Right atrium auricular region (tissue), 2 donors: ENCODE results near the gene C16orf74. TPM values are rescaled to one million over a fixed set of nuclear protein-coding genes. Genes with fewer than 3 reads are reported as not detected.
A peak's percentile ranks its signal among the peaks of the same experiment; 100 is the strongest.

ENCODE experiments used
- DNase-seq: peaks from one replicate; pipeline ENCODE4 v3.0.0-alpha.2; 2019; ENCODE audit warnings: low spot score
- H3K27ac ChIP-seq, 2 donors: fragments of 200-600 bp; sonication (generic); 1 replicate in 1 of 2; 2 replicates in 1 of 2; pipeline ENCODE4 v1.5.1; 2016 to 2019
- H3K27me3 ChIP-seq, 2 donors: fragments of 200-600 bp; sonication (generic); one replicate each; pipeline versions ENCODE4 v1.5.1 to v1.6.0; 2017 to 2019
- H3K36me3 ChIP-seq: fragments of 200-600 bp; sonication (generic); one replicate; pipeline ENCODE4 v1.5.1; 2016
- H3K4me1 ChIP-seq, 2 donors: fragments of 200-600 bp; sonication (generic); one replicate each; pipeline versions ENCODE4 v1.5.1 to v1.6.0; 2017 to 2019
- H3K4me3 ChIP-seq, 2 donors: fragments of 200-600 bp; sonication (generic); 1 replicate in 1 of 2; 2 replicates in 1 of 2; pipeline ENCODE4 v1.5.1; 2017 to 2019; ENCODE audit warnings: mild to moderate bottlenecking in 1 of 2, moderate library complexity in 1 of 2
- H3K9me3 ChIP-seq, 2 donors: fragments of 200-600 bp; sonication (generic); one replicate each; pipeline ENCODE4 v1.5.1; 2019
- total RNA-seq, 2 donors: library from RNA; depleted of rRNA; stranded (reverse); fragments of >200 nt; gene quantifications; one replicate each; pipeline ENCODE4 v1.1.0, GENCODE V29; 2016
- TF ChIP-seq, protein P1 (sequence below), 2 donors: fragments of 200-600 bp; sonication (generic); IDR thresholded peaks; one replicate each; pipeline ENCODE4 v1.5.1; 2019; ENCODE audit warnings: antibody characterized with exemption in 2 of 2

The C16orf74 gene
- total RNA-seq, 2 donors from 2014 or later = 0.79 to 1.4 TPM

DNA sequence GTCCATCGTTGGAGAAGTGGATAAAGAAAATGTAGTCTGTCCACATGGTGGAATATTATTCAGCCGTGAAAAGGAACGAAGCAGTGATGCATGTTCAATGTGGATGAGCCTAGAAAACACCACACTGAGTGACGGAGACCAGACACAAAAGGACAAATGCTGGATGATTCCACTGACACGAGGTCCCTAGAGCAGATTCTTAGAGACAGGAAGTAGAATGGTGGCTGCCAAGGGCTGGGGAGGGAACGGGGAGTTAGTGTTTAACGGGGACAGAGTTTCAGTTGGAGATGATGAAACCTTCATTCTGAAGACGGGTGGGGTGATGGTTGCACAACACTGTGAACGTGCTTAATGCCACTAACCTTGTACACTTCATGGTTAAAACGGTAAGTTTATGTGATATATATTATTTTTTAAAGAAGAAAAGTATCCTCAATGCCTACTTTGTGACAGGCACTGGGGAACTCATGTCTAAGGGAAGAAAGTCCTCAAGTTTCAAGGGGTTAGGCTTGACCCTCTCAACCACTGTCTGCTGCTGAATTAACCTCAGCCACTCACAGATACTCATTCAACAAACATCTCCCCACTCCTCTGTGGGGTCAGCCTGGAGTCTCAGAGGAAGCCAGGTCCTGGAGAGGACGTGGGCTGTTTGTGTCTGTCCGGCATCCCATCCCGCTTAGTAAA lies 17.6 kb downstream of the C16orf74 start:
- Histone ChIP-seq H3K27ac (no peak overlapping the region), H3K9me3 (no peaks in the 10 kb centered on the region), H3K4me3 (no peak overlapping the region), H3K36me3 (no peaks in the 10 kb centered on the region), H3K4me1 (no peaks in the 10 kb centered on the region), H3K27me3 (no peaks in the 10 kb centered on the region)
- TF ChIP-seq, protein P1, sequence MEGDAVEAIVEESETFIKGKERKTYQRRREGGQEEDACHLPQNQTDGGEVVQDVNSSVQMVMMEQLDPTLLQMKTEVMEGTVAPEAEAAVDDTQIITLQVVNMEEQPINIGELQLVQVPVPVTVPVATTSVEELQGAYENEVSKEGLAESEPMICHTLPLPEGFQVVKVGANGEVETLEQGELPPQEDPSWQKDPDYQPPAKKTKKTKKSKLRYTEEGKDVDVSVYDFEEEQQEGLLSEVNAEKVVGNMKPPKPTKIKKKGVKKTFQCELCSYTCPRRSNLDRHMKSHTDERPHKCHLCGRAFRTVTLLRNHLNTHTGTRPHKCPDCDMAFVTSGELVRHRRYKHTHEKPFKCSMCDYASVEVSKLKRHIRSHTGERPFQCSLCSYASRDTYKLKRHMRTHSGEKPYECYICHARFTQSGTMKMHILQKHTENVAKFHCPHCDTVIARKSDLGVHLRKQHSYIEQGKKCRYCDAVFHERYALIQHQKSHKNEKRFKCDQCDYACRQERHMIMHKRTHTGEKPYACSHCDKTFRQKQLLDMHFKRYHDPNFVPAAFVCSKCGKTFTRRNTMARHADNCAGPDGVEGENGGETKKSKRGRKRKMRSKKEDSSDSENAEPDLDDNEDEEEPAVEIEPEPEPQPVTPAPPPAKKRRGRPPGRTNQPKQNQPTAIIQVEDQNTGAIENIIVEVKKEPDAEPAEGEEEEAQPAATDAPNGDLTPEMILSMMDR (IDR thresholded peaks at IDR 0.05) = no peak
- peak; percentile 62 for DNase-seq

DNA sequence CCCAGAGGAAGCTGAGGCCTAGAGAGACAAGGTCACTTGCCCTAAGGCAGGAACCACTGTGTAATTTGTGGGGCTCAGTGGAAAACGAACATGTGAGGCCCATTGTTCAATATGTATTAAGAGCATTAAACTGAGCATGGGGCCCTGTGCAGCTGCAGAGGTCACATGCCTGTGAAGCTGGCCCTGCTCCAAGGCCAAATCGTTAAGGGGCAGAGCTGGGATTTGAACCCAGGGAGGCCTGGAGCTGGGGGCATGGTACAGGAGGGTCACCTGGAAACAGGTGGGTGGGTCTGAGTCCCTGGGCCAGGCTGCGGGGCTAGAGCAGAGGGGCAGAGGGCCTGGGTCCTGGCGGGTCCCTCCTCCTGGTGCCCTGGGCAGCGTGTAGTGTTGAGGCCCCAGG lies 19.7 kb downstream of the C16orf74 start:
- no peaks in the 10 kb centered on the region for H3K27me3 ChIP-seq
- no peak for DNase-seq
- no peak overlapping the region for H3K27ac ChIP-seq
- no peaks in the 10 kb centered on the region for H3K4me1 ChIP-seq
- TF ChIP-seq, protein P1 (IDR thresholded peaks at IDR 0.05) = no peak
- no peaks in the 10 kb centered on the region for H3K36me3 ChIP-seq
- no peaks in the 10 kb centered on the region for H3K9me3 ChIP-seq
- no peak overlapping the region for H3K4me3 ChIP-seq

DNA sequence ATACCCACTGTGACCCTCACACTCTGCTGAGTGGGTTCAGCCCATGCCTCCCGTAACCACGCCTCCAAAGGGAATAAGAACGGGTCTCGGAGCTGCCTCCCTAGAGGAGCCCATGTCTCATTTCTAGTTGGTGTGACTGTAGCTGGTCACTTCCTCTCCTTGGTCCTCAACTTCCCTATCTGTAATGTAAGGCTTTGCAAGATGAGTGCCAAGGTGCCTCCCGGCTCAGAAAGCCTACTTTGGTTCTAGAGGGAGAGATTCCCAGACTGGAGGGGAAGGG lies 20.8 kb downstream of the C16orf74 start:
- H3K4me3 ChIP-seq = no peak overlapping the region
- no peaks in the 10 kb centered on the region for H3K9me3 ChIP-seq
- H3K27ac ChIP-seq = no peak overlapping the region
- H3K4me1 ChIP-seq = no peaks in the 10 kb centered on the region
- no peaks in the 10 kb centered on the region for H3K36me3 ChIP-seq
- DNase-seq = no peak
- TF ChIP-seq, protein P1 (IDR thresholded peaks at IDR 0.05) = no peak
- H3K27me3 ChIP-seq = no peaks in the 10 kb centered on the region

DNA sequence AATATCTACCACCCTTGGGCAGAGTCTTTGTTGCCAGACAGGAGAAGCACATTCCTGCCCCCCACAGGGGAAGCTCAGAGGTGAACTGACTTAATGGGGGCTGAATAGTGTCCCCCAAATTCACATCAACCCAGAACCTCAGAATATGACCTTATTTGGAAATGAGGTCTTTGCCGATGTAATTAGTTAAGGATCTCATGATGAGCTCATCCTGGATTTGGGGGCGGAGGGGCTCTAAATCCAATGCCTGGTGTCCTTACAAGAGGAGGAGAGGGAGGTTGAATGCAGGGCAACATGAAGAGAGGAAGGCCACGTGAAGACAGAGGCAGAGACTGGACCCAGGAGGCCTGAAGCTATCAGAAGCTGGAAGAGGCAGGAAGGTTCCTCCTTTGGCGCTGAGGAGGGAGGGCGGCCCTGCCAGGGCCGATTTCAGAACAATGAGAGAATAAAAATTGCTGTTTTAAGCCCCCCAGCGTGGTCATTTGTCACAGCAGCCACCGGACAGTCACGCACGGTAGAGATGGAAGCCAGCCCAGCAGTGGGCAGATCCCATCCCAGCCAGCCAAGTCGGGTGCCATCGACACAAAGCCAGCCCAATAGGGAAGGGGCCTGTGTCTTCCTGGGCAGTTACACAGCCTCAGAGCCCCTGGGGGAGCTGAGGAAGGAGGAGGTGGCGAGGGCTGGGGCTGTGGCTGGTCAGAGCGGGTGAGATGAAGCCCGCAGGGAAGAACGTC lies 21.3 kb downstream of the C16orf74 start:
- Histone ChIP-seq H3K27ac (no peak overlapping the region), H3K27me3 (no peaks in the 10 kb centered on the region), H3K4me3 (no peak overlapping the region), H3K4me1 (no peaks in the 10 kb centered on the region), H3K9me3 (no peaks in the 10 kb centered on the region), H3K36me3 (no peaks in the 10 kb centered on the region)
- TF ChIP-seq, protein P1 (IDR thresholded peaks at IDR 0.05) = no peak
- DNase-seq = no peak

DNA sequence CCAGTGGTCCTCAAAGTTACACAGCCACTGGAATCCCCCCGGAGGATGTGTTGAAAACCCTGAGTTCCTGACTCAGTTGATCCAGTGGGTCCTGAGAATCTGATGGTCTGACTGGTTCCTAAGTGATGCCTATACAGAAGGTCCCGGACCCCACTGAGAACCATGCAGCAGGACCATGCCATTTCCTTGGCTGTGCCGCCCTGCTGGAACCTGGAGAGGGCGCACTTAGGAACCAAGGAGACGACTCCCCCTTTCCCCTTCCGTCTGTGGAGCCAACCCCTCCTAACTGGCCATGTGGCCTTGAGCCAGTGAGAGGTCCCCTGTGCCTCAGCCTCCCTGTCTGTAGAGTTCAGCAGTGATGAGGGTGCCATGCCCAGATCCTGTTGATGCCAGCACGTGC lies 22.0 kb downstream of the C16orf74 start:
- H3K36me3 ChIP-seq = no peaks in the 10 kb centered on the region
- H3K27me3 ChIP-seq = no peaks in the 10 kb centered on the region
- no peak for DNase-seq
- TF ChIP-seq, protein P1 (IDR thresholded peaks at IDR 0.05) = no peak
- H3K4me3 ChIP-seq = no peak overlapping the region
- H3K9me3 ChIP-seq = no peaks in the 10 kb centered on the region
- no peaks in the 10 kb centered on the region for H3K4me1 ChIP-seq
- no peak overlapping the region for H3K27ac ChIP-seq
